ENCODE measurements around the gene TRAP1. TPM values are rescaled to one million over a fixed set of nuclear protein-coding genes. Genes with fewer than 3 reads are reported as not detected.

The TRAP1 gene
- total and polyA plus RNA-seq, 9 donors: 66.6 to 135 (median 119) TPM

GRCh38 chr16:3642397-3643094 is 74.8 kb downstream of the TRAP1 start:
- Histone ChIP-seq H3K36me3 (ENCODE audit: control insufficient read depth, insufficient read depth, low read length) (peaks cover 30% of the 10 kb centered on the region), H3K27ac (ENCODE audit: low read length) (no peak overlapping the region), H3K9me3 (replicated peaks; ENCODE audit: control insufficient read depth, low read depth, low read length) (no peaks in the 10 kb centered on the region), H3K27me3 (ENCODE audit: control insufficient read depth, insufficient read depth, low read length) (no peaks in the 10 kb centered on the region), H3K4me3 (ENCODE audit: low read length) (no peak overlapping the region), H3K4me1 (ENCODE audit: control insufficient read depth, insufficient read depth, low read length) (peaks cover 31% of the 10 kb centered on the region)
- DNase-seq: no peak
- 41% methylated on average over 21 of the region's 21 CpGs for WGBS (ENCODE audit: insufficient coverage)

- H3K9me3 ChIP-seq (replicated peaks; ENCODE audit: control insufficient read depth, low read depth, low read length): no peaks in the 10 kb centered on the region
- 89% methylated on average over 9 of the region's 9 CpGs for WGBS (ENCODE audit: insufficient coverage)
Observed at GRCh38 chr16:3641801-3642396, 75.4 kb downstream of the TRAP1 start.

GRCh38 chr16:3640632-3641501 is 76.5 kb downstream of the TRAP1 start:
- peaks cover 18% of the 10 kb centered on the region for H3K4me1 ChIP-seq (ENCODE audit: control insufficient read depth, insufficient read depth, low read length)
- H3K36me3 ChIP-seq (ENCODE audit: control insufficient read depth, insufficient read depth, low read length): peaks cover 29% of the 10 kb centered on the region
- H3K4me3 ChIP-seq (ENCODE audit: low read length): no peak overlapping the region
- no peaks in the 10 kb centered on the region for H3K27me3 ChIP-seq (ENCODE audit: control insufficient read depth, insufficient read depth, low read length)
- no peak overlapping the region for H3K27ac ChIP-seq (ENCODE audit: low read length)
- WGBS (ENCODE audit: insufficient coverage): 89% methylated on average over 17 of the region's 17 CpGs
- H3K9me3 ChIP-seq (replicated peaks; ENCODE audit: control insufficient read depth, low read depth, low read length): no peaks in the 10 kb centered on the region
- DNase-seq: no peak

More at GRCh38 chr16:3641801-3642396, 75.4 kb downstream of the TRAP1 start:
- peaks cover 28% of the 10 kb centered on the region for H3K4me1 ChIP-seq (ENCODE audit: control insufficient read depth, insufficient read depth, low read length)
- DNase-seq: no peak
- H3K4me3 ChIP-seq (ENCODE audit: low read length): no peak overlapping the region
- H3K36me3 ChIP-seq (ENCODE audit: control insufficient read depth, insufficient read depth, low read length): peaks cover 29% of the 10 kb centered on the region
- no peak overlapping the region for H3K27ac ChIP-seq (ENCODE audit: low read length)
- H3K27me3 ChIP-seq (ENCODE audit: control insufficient read depth, insufficient read depth, low read length): no peaks in the 10 kb centered on the region

- no peaks in the 10 kb centered on the region for H3K27me3 ChIP-seq (ENCODE audit: control insufficient read depth, insufficient read depth, low read length)
- H3K27ac ChIP-seq (ENCODE audit: low read length): no peak overlapping the region
- no peak for DNase-seq
- H3K4me1 ChIP-seq (ENCODE audit: control insufficient read depth, insufficient read depth, low read length): peaks cover 11% of the 10 kb centered on the region
- 53% methylated on average over 3 of the region's 3 CpGs for WGBS (ENCODE audit: insufficient coverage)
- peaks cover 29% of the 10 kb centered on the region for H3K36me3 ChIP-seq (ENCODE audit: control insufficient read depth, insufficient read depth, low read length)
- H3K9me3 ChIP-seq (replicated peaks; ENCODE audit: control insufficient read depth, low read depth, low read length): no peaks in the 10 kb centered on the region
- H3K4me3 ChIP-seq (ENCODE audit: low read length): no peak overlapping the region
Observed at GRCh38 chr16:3640207-3640606, 77.1 kb downstream of the TRAP1 start.

- Histone ChIP-seq H3K4me3 (ENCODE audit: low read length) (no peak overlapping the region), H3K27ac (ENCODE audit: low read length) (no peak overlapping the region), H3K4me1 (ENCODE audit: control insufficient read depth, insufficient read depth, low read length) (peaks cover 7% of the 10 kb centered on the region), H3K9me3 (replicated peaks; ENCODE audit: control insufficient read depth, low read depth, low read length) (no peaks in the 10 kb centered on the region), H3K36me3 (ENCODE audit: control insufficient read depth, insufficient read depth, low read length) (peaks cover 29% of the 10 kb centered on the region), H3K27me3 (ENCODE audit: control insufficient read depth, insufficient read depth, low read length) (no peaks in the 10 kb centered on the region)
- WGBS (ENCODE audit: insufficient coverage): 65% methylated on average over 9 of the region's 13 CpGs
- no peak for DNase-seq
Observed at GRCh38 chr16:3638916-3639644, 78.2 kb downstream of the TRAP1 start.

- no CpG with 5 or more reads among the region's 3 CpGs for WGBS (ENCODE audit: insufficient coverage)
- H3K4me1 ChIP-seq (ENCODE audit: control insufficient read depth, insufficient read depth, low read length): peaks cover under 1% of the 10 kb centered on the region
- H3K27me3 ChIP-seq (ENCODE audit: control insufficient read depth, insufficient read depth, low read length): no peaks in the 10 kb centered on the region
- H3K4me3 ChIP-seq (ENCODE audit: low read length): no peak overlapping the region
- DNase-seq: no peak
- no peaks in the 10 kb centered on the region for H3K9me3 ChIP-seq (replicated peaks; ENCODE audit: control insufficient read depth, low read depth, low read length)
- H3K27ac ChIP-seq (ENCODE audit: low read length): peak overlapping the region; percentile 42
- H3K36me3 ChIP-seq (ENCODE audit: control insufficient read depth, insufficient read depth, low read length): peaks cover 19% of the 10 kb centered on the region
Observed at GRCh38 chr16:3637371-3637923, 79.9 kb downstream of the TRAP1 start.

GRCh38 chr16:3625911-3626732 is 91.2 kb downstream of the TRAP1 start:
- 81% methylated on average over 3 of the region's 4 CpGs for WGBS (ENCODE audit: insufficient coverage)
- no peak overlapping the region for H3K4me3 ChIP-seq (ENCODE audit: low read length)
- no peaks in the 10 kb centered on the region for H3K36me3 ChIP-seq (ENCODE audit: control insufficient read depth, insufficient read depth, low read length)
- H3K4me1 ChIP-seq (ENCODE audit: control insufficient read depth, insufficient read depth, low read length): no peaks in the 10 kb centered on the region
- H3K27ac ChIP-seq (ENCODE audit: low read length): no peak overlapping the region
- H3K9me3 ChIP-seq (replicated peaks; ENCODE audit: control insufficient read depth, low read depth, low read length): no peaks in the 10 kb centered on the region
- no peak for DNase-seq
- no peaks in the 10 kb centered on the region for H3K27me3 ChIP-seq (ENCODE audit: control insufficient read depth, insufficient read depth, low read length)

GRCh38 chr16:3625331-3625730 is 92.0 kb downstream of the TRAP1 start:
- Histone ChIP-seq H3K27me3 (ENCODE audit: control insufficient read depth, insufficient read depth, low read length) (no peaks in the 10 kb centered on the region), H3K4me1 (ENCODE audit: control insufficient read depth, insufficient read depth, low read length) (no peaks in the 10 kb centered on the region), H3K27ac (ENCODE audit: low read length) (no peak overlapping the region), H3K36me3 (ENCODE audit: control insufficient read depth, insufficient read depth, low read length) (no peaks in the 10 kb centered on the region), H3K4me3 (ENCODE audit: low read length) (no peak overlapping the region), H3K9me3 (replicated peaks; ENCODE audit: control insufficient read depth, low read depth, low read length) (no peaks in the 10 kb centered on the region)
- WGBS (ENCODE audit: insufficient coverage): no CpG with 5 or more reads among the region's 5 CpGs
- DNase-seq: no peak

GRCh38 chr16:3623642-3624041 is 93.7 kb downstream of the TRAP1 start:
- no CpG with 5 or more reads among the region's 3 CpGs for WGBS (ENCODE audit: insufficient coverage)

More at GRCh38 chr16:3623642-3624041, 93.7 kb downstream of the TRAP1 start:
- Histone ChIP-seq H3K4me1 (ENCODE audit: control insufficient read depth, insufficient read depth, low read length) (no peaks in the 10 kb centered on the region), H3K27me3 (ENCODE audit: control insufficient read depth, insufficient read depth, low read length) (no peaks in the 10 kb centered on the region), H3K27ac (ENCODE audit: low read length) (no peak overlapping the region), H3K36me3 (ENCODE audit: control insufficient read depth, insufficient read depth, low read length) (no peaks in the 10 kb centered on the region), H3K9me3 (replicated peaks; ENCODE audit: control insufficient read depth, low read depth, low read length) (no peaks in the 10 kb centered on the region), H3K4me3 (ENCODE audit: low read length) (no peak overlapping the region)
- no peak for DNase-seq
